Endothelial cell of umbilical vein (primary cell): Measurements from ENCODE around the gene CAMTA1. TPM values are rescaled to one million over a fixed set of nuclear protein-coding genes. Genes with fewer than 3 reads are reported as not detected.

Experiments used
- BruUV-seq: library from RNA; stranded (reverse); fragments of 400-500 nt; replicated peaks from 2 replicates; lab custom pipeline; 2021; lab: Mats Ljungman, UMichigan
- CTCF ChIA-PET: fragments of 300-600, 350-600 bp; sonication (Branson Sonifier 250); formaldehyde crosslinking; loops from one replicate; lab custom pipeline; 2021; ENCODE audit warnings: antibody characterized with exemption, inconsistent platforms; lab: Charles Lee
- POLR2A ChIA-PET: fragments of 300-600, 350-600 bp; sonication (Branson Sonifier 250); formaldehyde crosslinking; loops from one replicate; lab custom pipeline; 2021; ENCODE audit warnings: antibody characterized with exemption, inconsistent platforms; lab: Charles Lee
- DNase-seq: peaks from one replicate; pipeline ENCODE4 v3.0.0-alpha.2; 2011; ENCODE audit warnings: low read depth, low spot score
- FAIRE-seq: peaks from 2 replicates; lab custom pipeline; 2011; peaks lifted over from hg19 to GRCh38; lab: Jason Lieb, UNC
- H2AFZ ChIP-seq: 2 replicates; pipeline ENCODE4 v1.6.0; 2012; ENCODE audit warnings: low read depth, low read length, control low read depth, inconsistent platforms
- H3K27ac ChIP-seq: 2 replicates; pipeline ENCODE4 v1.5.1; 2011; ENCODE audit warnings: low read depth, mild to moderate bottlenecking, control low read depth, low read length, moderate library complexity; ENCODE audit not compliant: insufficient read depth
- H3K27me3 ChIP-seq, 2 experiments: 2 replicates each; pipeline versions ENCODE4 v1.6.0 to v1.6.1; 2011; ENCODE audit warnings: low read length in 2 of 2, mixed read lengths in 1 of 2; ENCODE audit not compliant: control insufficient read depth in 2 of 2, insufficient read depth in 2 of 2
- H3K36me3 ChIP-seq, 2 experiments: 2 replicates in 1 of 2; 3 replicates in 1 of 2; pipeline ENCODE4 v1.5.1; 2011; ENCODE audit warnings: low read length in 2 of 2, mild to moderate bottlenecking in 1 of 2, moderate library complexity in 1 of 2; ENCODE audit not compliant: control insufficient read depth in 2 of 2, insufficient read depth in 2 of 2; ENCODE audit errors: extremely low read depth in 1 of 2
- H3K4me1 ChIP-seq: 3 replicates; pipeline ENCODE4 v1.5.1; 2011; ENCODE audit warnings: mild to moderate bottlenecking, low read length; ENCODE audit not compliant: control insufficient read depth, insufficient read depth; ENCODE audit errors: extremely low read depth
- H3K4me2 ChIP-seq: 2 replicates; pipeline ENCODE4 v1.6.1; 2011; ENCODE audit warnings: low read length, control low read depth, mixed read lengths; ENCODE audit not compliant: insufficient read depth
- H3K4me3 ChIP-seq, 3 experiments: fragments of 200-600 bp in 1 of 3; sonication (generic), shearing (Covaris generic) in 1 of 3; replicated peaks in 1 of 3; 2 replicates each; pipeline ENCODE4 v1.5.1; 2011 to 2016; ENCODE audit warnings: control low read depth in 3 of 3, low read length in 3 of 3, mild to moderate bottlenecking in 2 of 3, inconsistent platforms in 1 of 3, low read depth in 1 of 3, moderate library complexity in 1 of 3; ENCODE audit not compliant: insufficient read depth in 1 of 3
- H3K79me2 ChIP-seq: 2 replicates; pipeline ENCODE4 v1.6.0; 2012; ENCODE audit warnings: low read length, inconsistent platforms; ENCODE audit not compliant: control insufficient read depth, insufficient read depth
- H3K9ac ChIP-seq: replicated peaks from 2 replicates; pipeline ENCODE3; 2011; ENCODE audit warnings: low read length, control low read depth; ENCODE audit not compliant: insufficient read depth; ENCODE audit errors: extremely low read depth
- H3K9me1 ChIP-seq: replicated peaks from 3 replicates; pipeline ENCODE4 v1.6.0; 2011; ENCODE audit warnings: mild to moderate bottlenecking, low read length; ENCODE audit not compliant: control insufficient read depth, insufficient read depth; ENCODE audit errors: extremely low read depth
- H3K9me3 ChIP-seq: replicated peaks from 2 replicates; pipeline ENCODE4 v1.5.1; 2012; ENCODE audit warnings: low read length, inconsistent platforms; ENCODE audit not compliant: control insufficient read depth, insufficient read depth
- H4K20me1 ChIP-seq: replicated peaks from 2 replicates; pipeline ENCODE3; 2011; ENCODE audit warnings: mild to moderate bottlenecking, low read length; ENCODE audit not compliant: control insufficient read depth, insufficient read depth; ENCODE audit errors: extremely low read depth
- EZH2 ChIP-seq: IDR thresholded peaks from 2 replicates; pipeline ENCODE4 v1.6.1; 2012; ENCODE audit warnings: borderline replicate concordance, low read depth, mild to moderate bottlenecking, moderate library complexity, low read length, inconsistent platforms; ENCODE audit not compliant: severe bottlenecking
- FOS ChIP-seq: IDR thresholded peaks from 2 replicates; pipeline ENCODE4 v1.6.1; 2011; ENCODE audit warnings: mild to moderate bottlenecking, low read length, moderate library complexity, borderline replicate concordance; ENCODE audit not compliant: insufficient read depth
- GATA2 ChIP-seq: IDR thresholded peaks from 2 replicates; pipeline ENCODE4 v1.7.0; 2011; ENCODE audit warnings: low read depth, mild to moderate bottlenecking, moderate library complexity, mixed read lengths, low read length; ENCODE audit not compliant: insufficient read length, insufficient read depth
- JUN ChIP-seq: IDR thresholded peaks from 2 replicates; pipeline ENCODE4 v1.6.1; 2011; ENCODE audit warnings: borderline replicate concordance, low read depth; ENCODE audit not compliant: insufficient read length, insufficient read depth
- MAX ChIP-seq: IDR thresholded peaks from 2 replicates; pipeline ENCODE4 v1.6.1; 2011; ENCODE audit not compliant: insufficient read depth, insufficient read length
- MYC ChIP-seq: IDR thresholded peaks from one replicate; pipeline ENCODE4 v1.6.1; 2011; ENCODE audit warnings: mild to moderate bottlenecking, low read depth, low read length
- POLR2A ChIP-seq: IDR thresholded peaks from 2 replicates; pipeline ENCODE4 v1.6.1; 2012; ENCODE audit warnings: low read depth, mild to moderate bottlenecking, control low read depth, low read length
- POLR2AphosphoS5 ChIP-seq: IDR thresholded peaks from 2 replicates; pipeline ENCODE4 v1.6.1; 2012; ENCODE audit warnings: low read depth, mild to moderate bottlenecking, control low read depth, low read length, moderate library complexity; ENCODE audit not compliant: insufficient read depth
- dilution Hi-C: fragments of 300-500 bp; cut with MboI; formaldehyde crosslinking; loops from one replicate; pipeline ENCODE4 v1.15.0; 2019; ENCODE audit warnings: low sequenced_read_pairs; ENCODE audit not compliant: extremely low pct_ligation_motif_present
- intact Hi-C: fragments of 100-400 bp; cut with micrococcal nuclease; formaldehyde crosslinking; loops from one replicate; pipeline ENCODE4 v1.10.0; 2022
- polyA plus RNA-seq, 4 experiments: library from polyadenylated mRNA; depleted of rRNA in 3 of 4; stranded (reverse) in 3 of 4; unstranded in 1 of 4; fragments of >200 nt; gene quantifications; 2 replicates each; pipeline versions ENCODE4 v1.2.1 to v1.2.3, GENCODE V29; 2011 to 2012; ENCODE audit warnings: missing spikeins in 1 of 4
- total RNA-seq: library from RNA; stranded (reverse); gene quantifications from 2 replicates; pipeline ENCODE4 v1.2.3, GENCODE V29; 2021
- TF ChIP-seq, protein P1 (sequence below), 2 donors: IDR thresholded peaks; 1 replicate in 1 of 2; 2 replicates in 1 of 2; pipeline ENCODE4 v1.5.1; 2011; ENCODE audit warnings: low read length in 2 of 2, mild to moderate bottlenecking in 2 of 2, moderate library complexity in 2 of 2, control low read depth in 1 of 2, inconsistent platforms in 1 of 2, low read depth in 1 of 2; ENCODE audit not compliant: insufficient read depth in 1 of 2; ENCODE audit errors: extremely low read depth in 1 of 2

CAMTA1 gene
- total and polyA plus RNA-seq, 2 donors (not counting 3 experiments of a cell fraction or from before 2014, with no cell fraction given), result 50.8 to 92.7 TPM

- ChIA-PET CTCF (interaction anchor here (0.6 to 2.1 kb wide), 3 partner anchors 9 to 165 kb away, joined by 3 to 5 read pairs (median 4); no protein-coding TSS in a partner anchor), POLR2A (no interaction called here)
- FAIRE-seq (no peak), DNase-seq (no peak)
- Histone ChIP-seq H3K4me2 (no peak overlapping the region), H4K20me1 (no peaks in the 10 kb centered on the region), H3K27ac (no peak overlapping the region), H3K9me3 (no peaks in the 10 kb centered on the region), H3K27me3 (no peaks in the 10 kb centered on the region), H3K9ac (no peak overlapping the region), H2AFZ (no peak overlapping the region), H3K79me2 (no peaks in the 10 kb centered on the region), H3K4me1 (no peaks in the 10 kb centered on the region), H3K9me1 (no peaks in the 10 kb centered on the region), H3K4me3 (no peak overlapping the region), H3K36me3 (no peaks in the 10 kb centered on the region)
- dilution Hi-C loops, result no loop called here
- intact Hi-C loops, result no loop called here
- TF ChIP-seq POLR2AphosphoS5, result no peak
- TF ChIP-seq MYC, result no peak
- TF ChIP-seq FOS, result no peak
- TF ChIP-seq JUN, result no peak
- TF ChIP-seq POLR2A, result no peak
- TF ChIP-seq, protein P1, sequence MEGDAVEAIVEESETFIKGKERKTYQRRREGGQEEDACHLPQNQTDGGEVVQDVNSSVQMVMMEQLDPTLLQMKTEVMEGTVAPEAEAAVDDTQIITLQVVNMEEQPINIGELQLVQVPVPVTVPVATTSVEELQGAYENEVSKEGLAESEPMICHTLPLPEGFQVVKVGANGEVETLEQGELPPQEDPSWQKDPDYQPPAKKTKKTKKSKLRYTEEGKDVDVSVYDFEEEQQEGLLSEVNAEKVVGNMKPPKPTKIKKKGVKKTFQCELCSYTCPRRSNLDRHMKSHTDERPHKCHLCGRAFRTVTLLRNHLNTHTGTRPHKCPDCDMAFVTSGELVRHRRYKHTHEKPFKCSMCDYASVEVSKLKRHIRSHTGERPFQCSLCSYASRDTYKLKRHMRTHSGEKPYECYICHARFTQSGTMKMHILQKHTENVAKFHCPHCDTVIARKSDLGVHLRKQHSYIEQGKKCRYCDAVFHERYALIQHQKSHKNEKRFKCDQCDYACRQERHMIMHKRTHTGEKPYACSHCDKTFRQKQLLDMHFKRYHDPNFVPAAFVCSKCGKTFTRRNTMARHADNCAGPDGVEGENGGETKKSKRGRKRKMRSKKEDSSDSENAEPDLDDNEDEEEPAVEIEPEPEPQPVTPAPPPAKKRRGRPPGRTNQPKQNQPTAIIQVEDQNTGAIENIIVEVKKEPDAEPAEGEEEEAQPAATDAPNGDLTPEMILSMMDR (IDR thresholded peaks at IDR 0.05; ENCODE audit: extremely low read depth in 1 of 2, insufficient read depth in 1 of 2, low read depth in 1 of 2, low read length in 2 of 2), result no peak
- TF ChIP-seq MAX, result no peak
- TF ChIP-seq EZH2, result no peak
- TF ChIP-seq GATA2, result no peak
- BruUV-seq, result no TSS peak
Observed at GRCh38 chr1:7227654-7228053, 442.4 kb downstream of the CAMTA1 start.
